Muscle layer of colon (tissue), 2 donors: ENCODE results near the gene EXOC6B.

Experiments used
- H3K27ac ChIP-seq: one replicate; pipeline ENCODE4 v1.7.0; 2013; ENCODE audit warnings: low read depth, mild to moderate bottlenecking, low read length, moderate library complexity
- H3K27me3 ChIP-seq, 2 donors: one replicate each; pipeline ENCODE4 v1.7.0; 2013; ENCODE audit warnings: low read length in 2 of 2, mild to moderate bottlenecking in 2 of 2; ENCODE audit not compliant: insufficient read depth in 2 of 2, control insufficient read depth in 1 of 2
- H3K36me3 ChIP-seq: one replicate; pipeline ENCODE4 v1.7.0; 2013; ENCODE audit warnings: mild to moderate bottlenecking, low read length; ENCODE audit not compliant: insufficient read depth
- H3K4me1 ChIP-seq: one replicate; pipeline ENCODE4 v1.7.0; 2013; ENCODE audit warnings: mild to moderate bottlenecking, low read length; ENCODE audit not compliant: insufficient read depth
- H3K4me3 ChIP-seq, 2 donors: one replicate each; pipeline ENCODE4 v1.7.0; 2013; ENCODE audit warnings: low read length in 2 of 2, low read depth in 1 of 2, mild to moderate bottlenecking in 1 of 2, moderate library complexity in 1 of 2
- H3K9ac ChIP-seq: one replicate; pipeline ENCODE4 v1.7.0; 2013; ENCODE audit warnings: low read length
- H3K9me3 ChIP-seq: one replicate; pipeline ENCODE4 v1.7.0; 2013; ENCODE audit warnings: mild to moderate bottlenecking, low read length
- donor health status: abdominal sarcoma.
- donor health status: Adenocarcinoma of cecum.

EXOC6B gene

DNA sequence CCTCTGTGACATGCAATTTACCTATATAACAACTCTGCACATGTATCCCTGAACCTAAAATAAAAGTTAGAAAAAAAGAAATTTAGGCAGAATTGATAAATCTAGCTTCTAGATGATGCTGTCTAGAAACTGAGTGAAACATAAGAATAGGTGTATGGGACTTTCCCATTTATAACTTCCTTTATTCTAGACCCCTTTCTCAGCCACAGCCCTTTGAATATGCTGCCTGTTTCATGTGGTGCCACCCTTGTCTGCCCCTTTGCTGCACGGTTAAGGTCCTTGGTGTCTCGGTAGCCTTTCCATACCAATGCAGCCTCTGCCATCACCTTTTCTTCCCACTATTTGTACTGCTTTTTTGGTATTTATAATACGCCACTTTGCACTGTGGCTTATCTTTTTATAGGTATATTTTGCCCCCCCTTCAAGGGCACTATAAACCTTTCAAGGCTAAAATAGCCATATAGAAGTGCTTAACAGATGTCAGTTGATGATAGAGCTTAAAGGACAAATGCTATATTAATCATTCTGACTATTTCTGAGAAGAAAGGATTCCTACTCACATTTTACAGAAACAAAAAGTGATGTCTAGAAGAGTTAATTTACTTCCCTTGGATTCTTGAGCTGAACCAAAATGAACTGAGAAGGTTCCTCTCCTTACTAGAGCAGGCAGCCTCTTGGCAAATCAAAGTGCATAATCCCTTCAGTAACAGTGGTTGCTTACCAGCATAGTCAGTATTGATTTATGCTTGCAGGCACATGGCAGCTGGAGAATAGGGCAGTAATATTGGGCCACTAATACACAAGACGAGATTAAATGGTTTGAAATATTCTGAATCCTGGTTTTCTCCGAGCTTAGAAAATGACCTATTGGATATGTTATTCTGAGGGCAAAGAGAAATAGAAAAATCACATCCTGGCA, 590.1 kb downstream of the EXOC6B start:
- Histone ChIP-seq H3K9ac (no peak overlapping the region), H3K4me3 (no peak overlapping the region), H3K9me3 (no peaks in the 10 kb centered on the region), H3K4me1 (peaks cover 7% of the 10 kb centered on the region), H3K36me3 (no peaks in the 10 kb centered on the region), H3K27ac (no peak overlapping the region), H3K27me3 (no peaks in the 10 kb centered on the region)

DNA sequence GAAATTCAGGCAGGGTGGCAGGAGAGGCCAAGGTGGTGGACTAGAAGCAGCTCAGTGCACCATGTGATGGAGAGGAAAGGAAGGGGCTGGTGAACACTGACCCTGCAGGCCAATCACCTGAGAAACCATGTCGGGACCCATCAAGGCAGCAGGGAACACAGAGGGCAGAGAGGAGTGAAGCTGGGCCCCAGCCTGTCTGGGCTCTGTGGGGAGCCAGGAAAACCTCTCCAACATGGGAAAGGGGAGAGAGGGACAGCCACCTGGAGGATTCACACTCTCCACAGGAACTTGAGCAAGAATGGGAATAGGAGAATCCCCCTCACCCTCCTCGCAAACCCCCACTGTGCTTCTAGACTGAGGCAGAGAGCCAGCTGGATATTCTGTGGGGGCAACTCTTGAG, 592.6 kb downstream of the EXOC6B start:
- Histone ChIP-seq H3K9me3 (no peaks in the 10 kb centered on the region), H3K4me1 (peaks cover 7% of the 10 kb centered on the region), H3K9ac (no peak overlapping the region), H3K4me3 (no peak overlapping the region), H3K27ac (no peak overlapping the region), H3K36me3 (no peaks in the 10 kb centered on the region), H3K27me3 (no peaks in the 10 kb centered on the region)

DNA sequence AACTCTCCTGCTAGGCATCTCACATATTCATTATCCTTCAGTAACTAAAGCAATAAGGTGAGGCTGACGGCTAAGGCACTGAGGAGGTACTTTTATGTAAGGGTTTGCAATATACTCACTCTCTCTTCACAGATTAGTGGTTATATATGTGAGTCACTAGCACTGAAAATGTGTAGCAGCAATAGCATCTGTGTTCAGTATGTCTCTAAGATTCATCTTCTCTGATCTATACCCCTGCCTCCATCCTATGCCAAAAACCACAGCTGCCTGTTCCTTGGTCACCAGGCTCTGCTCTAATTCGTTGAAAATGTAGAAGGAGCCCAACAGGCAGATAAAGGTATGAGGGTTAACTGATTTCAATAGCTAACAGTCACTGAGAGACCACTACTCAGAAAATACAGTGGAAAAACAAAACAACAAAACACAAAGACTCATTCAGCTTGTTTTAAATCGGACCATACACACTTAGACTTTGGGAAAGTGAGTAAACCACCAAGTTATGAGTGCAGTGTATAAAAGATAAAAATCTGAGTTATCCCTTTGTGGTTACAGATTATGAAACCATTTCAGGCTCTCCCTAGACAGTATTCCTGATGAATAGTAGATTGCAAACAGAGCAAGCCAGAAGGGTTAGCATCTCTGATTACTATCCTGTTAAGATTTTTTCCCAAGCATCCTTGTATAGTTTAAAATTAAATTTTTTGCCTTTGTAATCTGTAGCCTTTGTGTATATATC, 602.8 kb downstream of the EXOC6B start:
- H3K4me1 ChIP-seq, result no peaks in the 10 kb centered on the region
- H3K36me3 ChIP-seq, result no peaks in the 10 kb centered on the region
- H3K27ac ChIP-seq, result no peak overlapping the region
- H3K9ac ChIP-seq, result no peak overlapping the region
- H3K27me3 ChIP-seq, result no peaks in the 10 kb centered on the region
- no peak overlapping the region for H3K4me3 ChIP-seq
- no peaks in the 10 kb centered on the region for H3K9me3 ChIP-seq

DNA sequence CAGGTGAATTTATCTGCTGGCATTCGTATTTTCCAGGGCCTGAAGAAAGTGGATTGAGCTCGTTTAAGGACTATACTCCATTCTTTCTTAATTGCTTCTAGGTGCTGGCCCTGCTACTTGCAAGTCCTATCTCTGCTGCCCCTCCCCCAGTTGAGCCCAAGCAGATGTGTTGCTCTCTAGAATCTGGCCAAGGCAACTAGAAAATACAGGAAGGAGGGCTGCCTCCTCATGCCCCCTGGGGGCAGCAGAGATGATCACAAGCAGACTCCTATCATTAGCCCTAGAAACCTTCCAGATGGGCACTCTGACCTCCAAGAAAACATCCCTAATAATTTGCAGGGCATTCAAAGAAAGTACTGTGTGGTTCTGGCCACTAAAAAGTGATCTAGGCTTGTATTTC, 605.7 kb downstream of the EXOC6B start:
- H3K9ac ChIP-seq, result no peak overlapping the region
- no peak overlapping the region for H3K27ac ChIP-seq
- H3K9me3 ChIP-seq, result no peaks in the 10 kb centered on the region
- H3K4me3 ChIP-seq, result no peak overlapping the region
- no peaks in the 10 kb centered on the region for H3K4me1 ChIP-seq
- H3K27me3 ChIP-seq, result no peaks in the 10 kb centered on the region
- no peaks in the 10 kb centered on the region for H3K36me3 ChIP-seq

DNA sequence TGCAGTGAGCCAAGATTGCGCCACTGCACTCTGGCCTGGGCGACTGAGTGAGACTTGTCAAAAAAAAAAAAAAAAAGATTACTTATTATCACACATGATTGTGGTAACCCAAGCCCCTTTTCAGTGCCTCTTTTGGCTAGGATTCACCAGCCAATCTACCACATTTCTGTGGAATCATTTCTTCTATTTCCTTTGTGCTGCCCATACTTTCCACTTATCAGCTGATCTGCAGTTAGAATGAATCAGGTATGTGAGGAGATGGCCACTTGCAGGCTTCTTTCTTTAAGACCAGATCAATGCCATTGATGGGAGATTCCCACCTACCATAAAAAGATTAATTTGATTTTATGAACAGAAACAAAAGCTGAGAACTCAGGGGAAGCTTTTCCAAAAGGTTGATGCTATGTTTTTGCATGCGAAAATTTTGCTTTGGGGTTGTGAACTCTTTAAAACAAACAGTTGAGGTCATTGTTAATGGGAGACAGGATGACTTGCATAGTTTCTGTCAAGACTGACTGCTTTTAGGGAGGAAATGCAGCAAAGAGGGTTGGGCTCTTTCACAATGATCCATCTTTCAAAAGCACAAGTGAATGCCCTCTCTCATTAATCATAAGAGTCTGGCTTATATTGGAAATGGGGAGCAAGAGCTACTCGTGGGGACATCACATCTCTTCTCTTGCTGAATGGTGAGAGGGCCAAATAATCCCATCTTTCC, 611.2 kb downstream of the EXOC6B start:
- Histone ChIP-seq H3K27me3 (no peaks in the 10 kb centered on the region), H3K4me1 (no peaks in the 10 kb centered on the region), H3K36me3 (no peaks in the 10 kb centered on the region), H3K9me3 (no peaks in the 10 kb centered on the region), H3K4me3 (no peak overlapping the region), H3K9ac (no peak overlapping the region), H3K27ac (no peak overlapping the region)

- no peaks in the 10 kb centered on the region for H3K36me3 ChIP-seq
- H3K4me1 ChIP-seq, result no peaks in the 10 kb centered on the region
- H3K27ac ChIP-seq, result no peak overlapping the region
- no peak overlapping the region for H3K4me3 ChIP-seq
- H3K27me3 ChIP-seq, result no peaks in the 10 kb centered on the region
- H3K9ac ChIP-seq, result no peak overlapping the region
- H3K9me3 ChIP-seq, result no peaks in the 10 kb centered on the region
Observed at GRCh38 chr2:72212486-72212855, 613.4 kb downstream of the EXOC6B start.

- no peak overlapping the region for H3K9ac ChIP-seq
- H3K4me3 ChIP-seq, result no peak overlapping the region
- no peak overlapping the region for H3K27ac ChIP-seq
- no peaks in the 10 kb centered on the region for H3K4me1 ChIP-seq
- H3K9me3 ChIP-seq, result no peaks in the 10 kb centered on the region
- no peaks in the 10 kb centered on the region for H3K36me3 ChIP-seq
- H3K27me3 ChIP-seq, result no peaks in the 10 kb centered on the region
Observed at GRCh38 chr2:72211777-72212485, 613.9 kb downstream of the EXOC6B start.

DNA sequence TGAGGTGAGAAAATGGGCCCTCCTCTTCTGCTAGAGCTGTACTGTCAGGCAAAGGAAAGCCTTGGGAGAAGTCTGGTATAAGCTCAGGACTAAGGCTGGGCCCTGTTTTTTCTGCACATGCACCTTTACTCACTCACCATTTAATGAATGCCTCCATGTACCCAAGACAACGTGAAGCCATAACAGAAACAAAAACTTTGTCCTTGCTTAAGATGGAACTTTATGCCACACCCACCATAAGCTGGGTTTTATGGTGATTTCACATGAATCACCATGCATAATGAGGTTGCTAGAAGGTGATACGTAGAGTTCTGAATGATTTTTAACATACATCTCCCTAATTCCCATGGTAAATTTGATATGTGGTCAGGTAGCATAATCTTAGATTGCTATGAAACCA, 614.5 kb downstream of the EXOC6B start:
- H3K9me3 ChIP-seq, result no peaks in the 10 kb centered on the region
- H3K27ac ChIP-seq, result no peak overlapping the region
- no peaks in the 10 kb centered on the region for H3K36me3 ChIP-seq
- H3K27me3 ChIP-seq, result no peaks in the 10 kb centered on the region
- no peak overlapping the region for H3K4me3 ChIP-seq
- no peak overlapping the region for H3K9ac ChIP-seq
- H3K4me1 ChIP-seq, result no peaks in the 10 kb centered on the region

DNA sequence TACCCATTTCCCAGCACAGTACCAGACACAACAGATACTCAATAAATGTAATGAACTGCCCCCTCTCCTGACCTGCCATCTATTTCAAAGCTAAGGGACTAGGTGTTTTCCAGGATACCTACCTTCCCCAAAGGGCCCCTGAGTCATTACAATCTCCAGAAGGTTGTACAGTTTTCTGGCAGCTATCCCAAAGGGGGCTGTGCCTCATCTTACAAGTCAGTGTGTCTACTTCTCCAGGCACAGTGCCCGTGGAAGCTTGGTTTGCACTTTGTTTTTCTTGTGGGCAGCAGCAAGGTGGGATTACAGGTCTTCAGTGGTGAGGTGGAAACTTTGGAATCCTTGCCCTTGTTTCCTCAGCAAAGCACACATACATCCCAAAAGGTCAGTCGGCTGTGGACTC, 615.4 kb downstream of the EXOC6B start:
- Histone ChIP-seq H3K9me3 (no peaks in the 10 kb centered on the region), H3K27ac (no peak overlapping the region), H3K4me1 (peaks cover 6% of the 10 kb centered on the region)

GRCh38 chr2:72208225-72208624, 617.6 kb downstream of the EXOC6B start:
- Histone ChIP-seq H3K4me3 (no peak overlapping the region), H3K9me3 (no peaks in the 10 kb centered on the region), H3K4me1 (peaks cover 22% of the 10 kb centered on the region), H3K27me3 (no peaks in the 10 kb centered on the region), H3K36me3 (no peaks in the 10 kb centered on the region), H3K27ac (no peak overlapping the region), H3K9ac (no peak overlapping the region)

More for the DNA sequence above, 615.4 kb downstream of the EXOC6B start:
- Histone ChIP-seq H3K4me3 (no peak overlapping the region), H3K36me3 (no peaks in the 10 kb centered on the region), H3K27me3 (no peaks in the 10 kb centered on the region), H3K9ac (no peak overlapping the region)

- Histone ChIP-seq H3K9ac (no peak overlapping the region), H3K4me3 (no peak overlapping the region), H3K9me3 (no peaks in the 10 kb centered on the region), H3K36me3 (no peaks in the 10 kb centered on the region), H3K27ac (no peak overlapping the region), H3K4me1 (peaks cover 22% of the 10 kb centered on the region), H3K27me3 (no peaks in the 10 kb centered on the region)
Observed at GRCh38 chr2:72207334-72207733, 618.5 kb downstream of the EXOC6B start.
